Sigmoid colon (tissue), 4 donors: ENCODE measurements around the gene PGM5.
"Not testable (repeated sequence)": the region's sequence is repeated elsewhere in the genome, so short reads cannot be mapped to it uniquely, and the experiment has no call there.

ENCODE experiments used
- CTCF ChIP-seq, 4 experiments: fragments of 450-650 bp in 3 of 4; fragments of 200-600 bp in 1 of 4; IDR thresholded peaks; one replicate each; pipeline ENCODE4 v1.5.1; 2016 to 2019; ENCODE audit warnings: antibody characterized with exemption in 4 of 4, mild to moderate bottlenecking in 3 of 4, moderate library complexity in 2 of 4
- EP300 ChIP-seq, 4 donors: sonication (generic); formaldehyde crosslinking; IDR thresholded peaks; one replicate each; pipeline ENCODE4 v1.6.1; 2017; ENCODE audit warnings: antibody characterized with exemption in 4 of 4
- POLR2A ChIP-seq, 2 donors: fragments of 450-650 bp; IDR thresholded peaks; one replicate each; pipeline ENCODE4 v1.6.1; 2016; ENCODE audit warnings: antibody characterized with exemption in 2 of 2, mild to moderate bottlenecking in 2 of 2, moderate library complexity in 2 of 2
- POLR2AphosphoS5 ChIP-seq, 4 donors: sonication (generic); formaldehyde crosslinking; IDR thresholded peaks; one replicate each; pipeline ENCODE4 v1.6.1; 2017; ENCODE audit warnings: antibody characterized with exemption in 4 of 4

DNA sequence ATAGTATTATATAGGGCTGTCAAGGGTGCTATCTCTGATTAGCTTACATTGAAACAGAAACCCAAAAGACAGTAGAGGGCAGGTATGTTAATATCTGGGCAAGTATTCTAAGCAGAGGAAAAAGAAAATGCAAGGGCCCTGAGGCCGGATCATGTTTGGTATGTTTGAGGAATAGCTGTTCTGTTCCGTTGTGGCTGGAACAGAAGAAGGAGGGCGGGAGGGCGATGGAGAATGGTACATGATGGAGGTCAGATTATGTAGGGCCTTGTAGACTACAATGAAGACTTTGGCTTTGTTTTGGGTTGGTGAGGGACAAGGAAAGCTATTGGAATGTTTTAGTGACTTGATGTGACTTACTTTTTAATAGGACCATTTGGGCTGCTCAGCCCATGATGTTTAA is 19.4 kb downstream of the PGM5 start:
- TF ChIP-seq POLR2A, CTCF, POLR2AphosphoS5, EP300 (IDR thresholded peaks at IDR 0.05): not testable (repeated sequence)
